Osteocyte (in vitro differentiated cells): ENCODE results near the gene PPM1H. TPM values are rescaled to one million over a fixed set of nuclear protein-coding genes. Genes with fewer than 3 reads are reported as not detected.
"Not testable (repeated sequence)": the region's sequence is repeated elsewhere in the genome, so short reads cannot be mapped to it uniquely, and the experiment has no call there.

Source experiments
- DNase-seq: peaks from one replicate; pipeline ENCODE4 v3.0.0; 2021; ENCODE audit warnings: mixed read lengths; ENCODE audit not compliant: unreplicated experiment; ENCODE audit errors: extremely low spot score
- H3K27ac Mint-ChIP-seq: one replicate; pipeline ENCODE4 v1.8.0; 2021; ENCODE audit warnings: mild to moderate bottlenecking, mixed read lengths; ENCODE audit not compliant: unreplicated experiment
- H3K27me3 Mint-ChIP-seq: one replicate; pipeline ENCODE4 v1.8.0; 2021; ENCODE audit warnings: mixed read lengths; ENCODE audit not compliant: unreplicated experiment
- H3K36me3 Mint-ChIP-seq: one replicate; pipeline ENCODE4 v1.8.0; 2021; ENCODE audit warnings: mixed read lengths; ENCODE audit not compliant: unreplicated experiment
- H3K4me1 Mint-ChIP-seq: one replicate; pipeline ENCODE4 v1.8.0; 2021; ENCODE audit warnings: mixed read lengths; ENCODE audit not compliant: unreplicated experiment
- H3K4me3 Mint-ChIP-seq: one replicate; pipeline ENCODE4 v1.8.0; 2021; ENCODE audit warnings: mild to moderate bottlenecking, moderate library complexity, mixed read lengths; ENCODE audit not compliant: unreplicated experiment
- H3K9me3 Mint-ChIP-seq: one replicate; pipeline ENCODE4 v1.8.0; 2021; ENCODE audit warnings: mixed read lengths; ENCODE audit not compliant: unreplicated experiment
- CTCF ChIP-seq: fragments of 200-600 bp; sonication (generic); IDR thresholded peaks from 2 replicates; pipeline ENCODE4 v1.5.0; 2021; ENCODE audit warnings: antibody characterized with exemption, mild to moderate bottlenecking, moderate library complexity
- total RNA-seq: library from RNA; stranded (reverse); gene quantifications from 2 replicates; pipeline ENCODE4 v1.2.1, GENCODE V29; 2021

Gene PPM1H
- total RNA-seq, 1 donor from 2014 or later = 60.8 TPM

GRCh38 chr12:62760779-62761178 is 174.2 kb downstream of the PPM1H start:
- no peaks in the 10 kb centered on the region for H3K27me3 Mint-ChIP-seq
- TF ChIP-seq CTCF = no peak
- no peak overlapping the region for H3K27ac Mint-ChIP-seq
- H3K9me3 Mint-ChIP-seq = peaks cover 5% of the 10 kb centered on the region
- no peak overlapping the region for H3K4me3 Mint-ChIP-seq
- H3K4me1 Mint-ChIP-seq = peaks cover 58% of the 10 kb centered on the region
- peaks cover 47% of the 10 kb centered on the region for H3K36me3 Mint-ChIP-seq
- no peak for DNase-seq

GRCh38 chr12:62760341-62760740 is 174.6 kb downstream of the PPM1H start:
- not testable (repeated sequence) for H3K9me3 Mint-ChIP-seq, H3K4me3 Mint-ChIP-seq, H3K27me3 Mint-ChIP-seq, H3K27ac Mint-ChIP-seq, DNase-seq
- H3K36me3 Mint-ChIP-seq = peaks cover 45% of the 10 kb centered on the region
- H3K4me1 Mint-ChIP-seq = peaks cover 56% of the 10 kb centered on the region

- peaks cover 49% of the 10 kb centered on the region for H3K4me1 Mint-ChIP-seq
- H3K36me3 Mint-ChIP-seq = peaks cover 42% of the 10 kb centered on the region
- H3K27me3 Mint-ChIP-seq = no peaks in the 10 kb centered on the region
- H3K4me3 Mint-ChIP-seq = no peak overlapping the region
- peak overlapping the region; percentile 60 for H3K27ac Mint-ChIP-seq
- DNase-seq = no peak
- TF ChIP-seq CTCF = no peak
- peaks cover 5% of the 10 kb centered on the region for H3K9me3 Mint-ChIP-seq
These were observed 176.7 kb downstream of the PPM1H start for GRCh38 chr12:62758216-62758615.

GRCh38 chr12:62757048-62757447 is 177.9 kb downstream of the PPM1H start:
- H3K27ac Mint-ChIP-seq = no peak overlapping the region
- no peak for TF ChIP-seq CTCF
- H3K4me3 Mint-ChIP-seq = no peak overlapping the region
- H3K27me3 Mint-ChIP-seq = no peaks in the 10 kb centered on the region
- peaks cover 5% of the 10 kb centered on the region for H3K9me3 Mint-ChIP-seq
- peaks cover 49% of the 10 kb centered on the region for H3K4me1 Mint-ChIP-seq
- H3K36me3 Mint-ChIP-seq = peaks cover 43% of the 10 kb centered on the region
- no peak for DNase-seq

GRCh38 chr12:62754706-62755105 is 180.2 kb downstream of the PPM1H start:
- Mint-ChIP-seq H3K4me1 (peaks cover 33% of the 10 kb centered on the region), H3K4me3 (no peak overlapping the region), H3K27ac (no peak overlapping the region)

More at GRCh38 chr12:62754706-62755105, 180.2 kb downstream of the PPM1H start:
- TF ChIP-seq CTCF = no peak
- DNase-seq = no peak
- peaks cover 48% of the 10 kb centered on the region for H3K36me3 Mint-ChIP-seq
- peaks cover 5% of the 10 kb centered on the region for H3K9me3 Mint-ChIP-seq
- H3K27me3 Mint-ChIP-seq = no peaks in the 10 kb centered on the region
